HG03159 (cell line): ENCODE results near the gene GTF2A1.

Experiments
- ATAC-seq: cut with Tn5 transposase; IDR thresholded peaks from one replicate; pipeline ENCODE4 v1.9.1; 2021; ENCODE audit warnings: mild to moderate bottlenecking, moderate library complexity; ENCODE audit not compliant: unreplicated experiment

The GTF2A1 gene

GRCh38 chr14:81143793-81144192, 77.0 kb downstream of the GTF2A1 start:
- ATAC-seq, result no peak

- no peak for ATAC-seq
Measured at GRCh38 chr14:81141426-81141825, 79.3 kb downstream of the GTF2A1 start.

- ATAC-seq, result no peak
Measured at GRCh38 chr14:81138429-81138828, 82.3 kb downstream of the GTF2A1 start.

DNA sequence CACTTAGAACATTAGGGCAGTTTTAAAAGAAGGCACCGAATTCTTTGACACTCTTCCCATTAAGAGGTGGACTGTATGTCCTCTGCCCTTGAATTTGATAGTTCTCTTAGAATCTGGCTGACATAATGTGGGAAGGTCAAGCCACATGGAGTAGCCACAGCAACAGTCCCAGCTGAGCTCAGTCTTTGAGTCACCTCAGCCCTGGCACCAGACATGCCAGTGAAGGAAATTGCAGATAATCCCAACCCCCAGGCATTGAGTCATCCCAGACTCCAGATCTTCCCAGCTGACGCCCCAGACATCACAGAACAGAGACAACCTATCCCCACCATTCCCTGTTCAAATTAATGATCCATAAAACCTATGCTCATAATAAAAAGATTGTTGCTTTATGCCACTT, 83.4 kb downstream of the GTF2A1 start:
- no peak for ATAC-seq

DNA sequence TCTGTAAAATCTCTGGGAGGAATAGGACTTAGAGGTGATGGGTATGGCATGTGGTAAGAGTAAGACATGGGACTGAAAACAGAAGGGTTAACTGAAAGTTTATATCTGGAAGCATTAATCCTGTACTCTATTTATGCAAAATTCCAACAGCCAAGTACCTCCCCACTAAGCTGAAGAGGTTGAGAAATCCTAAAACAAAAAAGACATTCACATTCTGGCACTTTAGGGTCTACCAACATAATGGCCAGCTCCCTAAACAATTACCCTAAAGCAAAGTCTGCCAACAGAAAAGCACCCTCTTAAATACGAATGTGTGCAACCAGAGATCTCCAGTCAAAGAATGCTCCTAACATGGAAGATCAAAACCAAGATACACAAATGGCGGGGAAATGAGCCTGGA, 87.4 kb downstream of the GTF2A1 start:
- ATAC-seq, result no peak

GRCh38 chr14:81132468-81132867, 88.3 kb downstream of the GTF2A1 start:
- ATAC-seq, result no peak

DNA sequence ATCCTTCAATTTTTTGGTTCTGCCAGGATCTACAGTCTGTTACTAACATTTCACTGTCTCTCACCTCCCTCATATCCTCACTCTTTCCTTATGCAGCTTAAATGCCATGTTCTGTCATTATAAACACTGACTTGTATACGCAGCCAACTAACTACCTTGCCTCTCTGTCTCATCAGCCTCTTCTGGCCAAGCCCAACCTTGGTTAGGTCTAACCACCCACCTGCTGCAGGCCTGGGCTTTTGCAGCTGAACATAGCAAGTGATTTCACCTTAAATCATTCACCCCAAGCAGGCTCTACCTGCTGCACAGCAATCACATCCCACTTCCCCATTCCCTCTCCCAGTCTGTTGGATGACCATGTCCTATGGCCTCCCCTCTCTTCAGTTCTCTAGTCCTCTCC, 91.5 kb downstream of the GTF2A1 start:
- no peak for ATAC-seq

- ATAC-seq, result no peak
Measured at GRCh38 chr14:81127785-81128184, 93.0 kb downstream of the GTF2A1 start.

- no peak for ATAC-seq
Measured at GRCh38 chr14:81125536-81125935, 95.2 kb downstream of the GTF2A1 start.
